ENCODE results near the gene TIA1.

TIA1 gene

GRCh38 chr2:70161069-70161534, 87.3 kb downstream of the TIA1 start:
- in situ Hi-C loops (cut with MboI; ENCODE audit: low sequenced_read_pairs): no loop called here

GRCh38 chr2:70160545-70160944, 87.9 kb downstream of the TIA1 start:
- in situ Hi-C loops (cut with MboI; ENCODE audit: low sequenced_read_pairs): no loop called here
